Pancreas (tissue), 10 donors: Measurements from ENCODE around the gene STK11. TPM values are rescaled to one million over a fixed set of nuclear protein-coding genes. Genes with fewer than 3 reads are reported as not detected.

Experiments used
- ATAC-seq, 4 donors: fragments of 200-7000 bp; cut with Tn5 transposase; one replicate each; pipeline versions ENCODE4 v1.8.0 to v1.9.1; 2020; ENCODE audit warnings: mild to moderate bottlenecking in 4 of 4, moderate library complexity in 4 of 4
- DNase-seq, 6 donors: peaks; one replicate each; pipeline ENCODE4 v3.0.0-alpha.2; 2020
- FAIRE-seq: peaks from 2 replicates; lab custom pipeline; 2012; peaks lifted over from hg19 to GRCh38; lab: Jason Lieb, UNC
- H3K27ac ChIP-seq, 4 donors: fragments of 200-600 bp; sonication (generic); 1 replicate in 3 of 4; 2 replicates in 1 of 4; pipeline versions ENCODE4 v1.5.0 to v1.8.0; 2020
- H3K27me3 ChIP-seq, 4 donors: fragments of 200-600 bp; one replicate each; pipeline ENCODE4 v1.8.0; 2021
- H3K36me3 ChIP-seq, 3 donors: fragments of 200-600 bp; sonication (generic) in 1 of 3; one replicate each; pipeline versions ENCODE4 v1.5.0 to v1.8.0; 2020 to 2021
- H3K4me1 ChIP-seq, 3 donors: fragments of 200-600 bp; one replicate each; pipeline ENCODE4 v1.8.0; 2021
- H3K4me3 ChIP-seq, 4 donors: fragments of 200-600 bp; sonication (generic) in 2 of 4; one replicate each; pipeline versions ENCODE4 v1.5.0 to v1.8.0; 2020 to 2021
- H3K9me3 ChIP-seq, 4 donors: fragments of 200-600 bp; one replicate each; pipeline ENCODE4 v1.8.0; 2021
- WGBS, 2 donors: extraction: QIAGEN DNeasy Blood & Tissue Kit; methylation state at CpG; one replicate each; pipeline ENCODE4 v1.1.7; 2013; 5-methylcytosine and 5-hydroxymethylcytosine counted together
- intact Hi-C, 3 donors: fragments of 100-400 bp; cut with DNase I; formaldehyde crosslinking; loops; one replicate each; pipeline versions ENCODE4 v1.11.1 to v1.14.2; 2022
- polyA plus RNA-seq, 2 donors: library from polyadenylated mRNA; stranded (reverse); fragments of 200-250 nt; gene quantifications; one replicate each; pipeline ENCODE4 v1.2.3, GENCODE V29; 2013
- total RNA-seq, 6 donors: library from RNA; stranded (reverse); fragmentation: NEBNext Ultra II Directional in 4 of 6; extraction: Animal tissue kit (Norgen Biotek cat#: 25700) in 4 of 6; gene quantifications; one replicate each; pipeline versions ENCODE4 v1.2.1 to v1.2.4, GENCODE V29; 2021 to 2023
- TF ChIP-seq, protein P1 (sequence below), 4 donors: fragments of 200-600 bp; sonication (generic) in 3 of 4; IDR thresholded peaks; one replicate each; pipeline versions ENCODE4 v1.5.0 to v1.8.0; 2021; ENCODE audit warnings: antibody characterized with exemption in 4 of 4
- donor health status: healthy with polysubstance abuse.
- donor health status: DM: no; HTN: no; CAD: no; lungs with moderate emphysema.
- donor health status: DM: no; HTN: no; CAD: no.
- donor health status: control.
- donor health status: control.
- donor health status: Bipolar disorder and iron deficiency.
- donor health status: DM: yes; HTN: yes; CAD: no.
- donor health status: DM: no; HTN: no; CAD: no.
- donor health status: DM: no; HTN: no; CAD: no.
- donor health status: DM: yes; HTN: yes; CAD: no.

STK11 gene
- total and polyA plus RNA-seq, 8 donors: 20.1 to 62.2 (median 24.8) TPM

DNA sequence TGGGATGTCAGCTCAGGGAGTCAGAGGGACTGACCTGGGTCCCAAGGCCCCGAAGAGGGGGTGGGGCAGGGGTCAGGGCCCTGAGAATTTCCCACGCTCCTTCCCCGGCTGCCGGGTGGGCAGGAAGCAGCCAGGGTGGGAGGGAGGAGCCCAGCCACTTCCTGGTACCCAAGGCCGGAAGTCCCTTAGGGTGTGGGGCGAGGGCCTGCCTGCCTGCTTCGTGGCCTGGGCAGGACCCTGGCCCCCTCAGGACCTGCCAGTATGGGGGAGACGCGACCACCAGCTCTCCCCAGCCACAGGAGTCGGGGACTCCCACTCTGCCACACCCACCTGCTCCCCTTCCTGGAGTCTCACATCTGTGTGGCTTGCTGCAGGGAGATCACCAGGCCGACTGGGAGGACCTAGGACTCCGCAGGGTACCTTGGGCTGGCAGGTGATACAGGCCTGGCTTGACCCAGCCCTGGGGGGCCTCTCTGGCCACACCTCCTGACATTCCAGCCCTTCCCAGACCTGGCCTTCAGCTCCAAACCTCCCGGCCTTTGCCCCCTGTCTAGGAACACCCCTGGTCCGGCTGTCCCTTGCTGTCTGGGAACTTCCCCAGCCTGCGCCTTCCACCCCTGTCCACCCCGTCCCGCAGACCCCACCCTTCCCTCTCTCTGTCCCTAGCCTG lies 53.8 kb downstream of the STK11 start:
- FAIRE-seq (no peak), ATAC-seq (peak in 3 of 4 donors; percentile 3 to 13 (median 3)), DNase-seq (peak in 4 of 6 donors; percentile 71 to 75 (median 72))
- TF ChIP-seq, protein P1, sequence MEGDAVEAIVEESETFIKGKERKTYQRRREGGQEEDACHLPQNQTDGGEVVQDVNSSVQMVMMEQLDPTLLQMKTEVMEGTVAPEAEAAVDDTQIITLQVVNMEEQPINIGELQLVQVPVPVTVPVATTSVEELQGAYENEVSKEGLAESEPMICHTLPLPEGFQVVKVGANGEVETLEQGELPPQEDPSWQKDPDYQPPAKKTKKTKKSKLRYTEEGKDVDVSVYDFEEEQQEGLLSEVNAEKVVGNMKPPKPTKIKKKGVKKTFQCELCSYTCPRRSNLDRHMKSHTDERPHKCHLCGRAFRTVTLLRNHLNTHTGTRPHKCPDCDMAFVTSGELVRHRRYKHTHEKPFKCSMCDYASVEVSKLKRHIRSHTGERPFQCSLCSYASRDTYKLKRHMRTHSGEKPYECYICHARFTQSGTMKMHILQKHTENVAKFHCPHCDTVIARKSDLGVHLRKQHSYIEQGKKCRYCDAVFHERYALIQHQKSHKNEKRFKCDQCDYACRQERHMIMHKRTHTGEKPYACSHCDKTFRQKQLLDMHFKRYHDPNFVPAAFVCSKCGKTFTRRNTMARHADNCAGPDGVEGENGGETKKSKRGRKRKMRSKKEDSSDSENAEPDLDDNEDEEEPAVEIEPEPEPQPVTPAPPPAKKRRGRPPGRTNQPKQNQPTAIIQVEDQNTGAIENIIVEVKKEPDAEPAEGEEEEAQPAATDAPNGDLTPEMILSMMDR (IDR thresholded peaks at IDR 0.05): no peak
- 17 to 23% methylated on average over 15 to 17 of the region's 17 CpGs for WGBS, 2 donors
- H3K9me3 ChIP-seq: no peaks in the 10 kb centered on the region
- peak overlapping the region in 1 of 4 donors; percentile 14 for H3K4me3 ChIP-seq
- H3K36me3 ChIP-seq: peaks cover 8 to 34% (median 27%) of the 10 kb centered on the region in 3 donors
- H3K4me1 ChIP-seq: peaks cover 13 to 74% (median 31%) of the 10 kb centered on the region in 3 donors
- intact Hi-C loops: no loop called here
- H3K27me3 ChIP-seq: no peaks in the 10 kb centered on the region
- peak overlapping the region; percentile 95 to 98 (median 97) for H3K27ac ChIP-seq

DNA sequence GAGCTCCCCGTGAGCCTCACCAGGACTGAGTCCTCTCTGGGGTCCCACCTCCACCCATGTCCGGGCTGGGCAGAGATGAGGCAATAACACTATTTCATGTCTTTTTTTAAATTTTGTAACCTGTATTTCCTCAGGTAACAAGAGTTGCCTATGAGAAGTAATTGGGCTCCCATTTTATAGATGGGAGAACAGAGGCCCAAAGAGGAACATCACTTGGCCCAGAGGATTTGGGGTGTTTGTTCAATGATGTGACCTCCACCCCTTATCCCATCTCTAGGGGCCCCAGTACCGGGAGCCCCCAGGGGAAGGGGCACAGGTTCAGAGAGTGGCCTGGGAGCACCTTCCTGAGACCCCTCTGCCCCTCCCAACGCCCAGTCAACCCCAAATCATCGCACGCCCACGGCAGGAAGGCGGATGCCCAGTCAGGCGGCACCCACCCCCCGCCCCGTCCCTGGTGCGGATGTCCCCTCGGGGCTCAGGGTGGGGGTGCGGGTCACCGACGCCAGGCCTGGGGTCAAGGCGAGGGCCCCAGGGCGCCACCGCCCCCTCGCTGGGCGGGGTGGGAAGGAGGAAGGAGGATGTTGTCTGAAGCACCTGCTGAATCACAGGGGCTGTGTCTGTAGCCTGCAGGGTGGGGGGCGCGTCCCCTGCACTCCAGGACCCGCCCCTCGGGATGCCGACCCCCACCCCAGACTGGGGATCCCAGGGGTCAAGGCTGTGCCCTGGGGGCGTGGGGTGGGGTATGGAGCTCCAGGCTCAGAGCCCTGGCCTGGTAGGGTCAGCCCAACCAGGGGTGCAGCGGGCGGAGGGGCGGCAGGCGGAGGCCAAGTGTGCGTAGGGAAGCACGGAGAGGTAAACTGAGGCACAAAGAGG lies 54.5 kb downstream of the STK11 start:
- no peaks in the 10 kb centered on the region for H3K27me3 ChIP-seq
- FAIRE-seq: no peak
- peaks cover 7 to 26% (median 20%) of the 10 kb centered on the region in 3 donors for H3K36me3 ChIP-seq
- H3K9me3 ChIP-seq: no peaks in the 10 kb centered on the region
- peak overlapping the region; percentile 95 to 98 (median 97) for H3K27ac ChIP-seq
- peak in 3 of 6 donors; percentile 60 to 76 (median 64) for DNase-seq
- H3K4me1 ChIP-seq: peaks cover 15 to 67% (median 24%) of the 10 kb centered on the region in 3 donors
- ATAC-seq: no peak
- peak overlapping the region in 2 of 4 donors; percentile 62 to 73 for H3K4me3 ChIP-seq
- intact Hi-C loops: no loop called here
- WGBS, 2 donors: 30 to 39% methylated on average over 23 to 33 of the region's 33 CpGs
- TF ChIP-seq, protein P1 (IDR thresholded peaks at IDR 0.05): no peak

DNA sequence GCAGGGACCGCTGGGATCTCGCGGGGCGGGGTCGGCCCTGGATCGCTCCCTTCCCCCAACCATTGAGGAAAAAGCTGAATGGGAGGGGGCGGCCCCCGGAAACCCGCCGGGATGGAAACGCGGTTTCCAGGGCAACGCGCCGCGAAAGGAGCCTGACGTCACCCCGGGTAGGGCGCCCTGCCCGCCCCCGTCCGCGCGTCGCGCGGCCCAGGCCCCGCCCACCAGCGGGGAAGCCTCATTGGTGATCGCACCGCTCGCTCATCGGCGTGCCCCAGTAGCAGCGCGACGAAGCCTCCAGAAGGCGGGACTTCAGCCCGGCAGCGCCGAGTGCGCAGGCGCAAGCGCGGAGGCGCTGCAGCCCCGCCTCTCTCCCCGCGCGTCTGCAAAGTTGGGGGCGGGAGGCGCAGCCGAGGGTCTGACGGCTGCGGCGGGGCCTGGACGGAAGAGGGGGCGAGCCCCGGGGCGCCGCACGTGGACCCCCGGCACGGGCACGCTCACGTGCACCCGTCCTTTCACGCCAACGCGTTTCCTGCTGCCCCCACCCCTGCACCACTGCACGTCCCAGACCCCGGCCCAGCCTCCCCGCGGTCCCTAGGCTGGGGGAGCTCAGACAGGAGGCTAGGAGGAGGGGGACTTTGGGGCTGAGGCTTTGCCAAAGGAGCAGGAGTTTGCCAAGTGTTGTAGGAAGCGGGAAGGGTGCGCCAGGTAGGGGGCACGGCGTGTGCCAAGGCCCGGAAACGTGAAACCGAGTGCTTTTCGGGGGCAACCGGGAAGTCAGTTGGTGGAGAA lies 55.4 kb downstream of the STK11 start:
- Histone ChIP-seq H3K36me3 (peaks cover 0 to 18% (median 11%) of the 10 kb centered on the region in 3 donors), H3K9me3 (no peaks in the 10 kb centered on the region), H3K27me3 (no peaks in the 10 kb centered on the region), H3K27ac (peak overlapping the region; percentile 95 to 98 (median 97)), H3K4me1 (peaks cover 23 to 64% (median 27%) of the 10 kb centered on the region in 3 donors), H3K4me3 (peak overlapping the region; percentile 41 to 73 (median 52))
- intact Hi-C loops: no loop called here
- FAIRE-seq (no peak), DNase-seq (peak; percentile 94 to 99 (median 97)), ATAC-seq (peak; percentile 66 to 79 (median 74))
- TF ChIP-seq, protein P1 (IDR thresholded peaks at IDR 0.05): no peak
- WGBS, 2 donors: 1% methylated on average over 49 to 83 of the region's 83 CpGs

DNA sequence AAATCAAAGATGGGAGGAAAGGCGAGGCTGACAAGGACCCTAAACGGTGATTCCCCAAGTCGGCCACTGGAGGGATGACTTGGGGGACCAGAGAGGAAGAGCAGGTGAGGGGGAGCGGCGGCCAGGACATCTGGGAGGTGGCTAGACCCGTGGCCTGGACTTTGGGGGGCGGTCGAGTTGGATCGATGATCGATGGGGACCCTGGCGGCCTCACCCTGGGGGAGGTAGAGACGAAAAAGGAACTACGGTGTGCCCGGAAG lies 55.9 kb downstream of the STK11 start:
- peak overlapping the region in 3 of 4 donors; percentile 43 to 73 (median 62) for H3K4me3 ChIP-seq
- H3K4me1 ChIP-seq: peaks cover 28 to 67% (median 31%) of the 10 kb centered on the region in 3 donors
- no peak for DNase-seq

More for the DNA sequence above, 55.9 kb downstream of the STK11 start:
- TF ChIP-seq, protein P1 (IDR thresholded peaks at IDR 0.05): no peak
- ATAC-seq: no peak
- peaks cover 0 to 13% (median 8%) of the 10 kb centered on the region in 3 donors for H3K36me3 ChIP-seq
- intact Hi-C loops: no loop called here
- peak overlapping the region; percentile 95 to 98 (median 97) for H3K27ac ChIP-seq
- 6 to 7% methylated on average over 14 of the region's 14 CpGs for WGBS, 2 donors
- H3K27me3 ChIP-seq: no peaks in the 10 kb centered on the region
- H3K9me3 ChIP-seq: no peaks in the 10 kb centered on the region
- no peak for FAIRE-seq
